ENCODE data around the gene NFIA. TPM values are rescaled to one million over a fixed set of nuclear protein-coding genes. Genes with fewer than 3 reads are reported as not detected.

NFIA gene
- total RNA-seq, 1 donor from 2014 or later = 16.2 TPM

GRCh38 chr1:61263905-61264824 is 181.8 kb downstream of the NFIA start:
- H3K4me1 Mint-ChIP-seq (ENCODE audit: unreplicated experiment) = peaks cover 16% of the 10 kb centered on the region
- H3K9me3 Mint-ChIP-seq (ENCODE audit: unreplicated experiment) = no peaks in the 10 kb centered on the region
- no peak for TF ChIP-seq CTCF (IDR thresholded peaks at IDR 0.05; ENCODE audit: unreplicated experiment)
- H3K27ac Mint-ChIP-seq (ENCODE audit: unreplicated experiment) = no peak overlapping the region
- no peak overlapping the region for H3K4me3 Mint-ChIP-seq (ENCODE audit: unreplicated experiment)
- no peaks in the 10 kb centered on the region for H3K27me3 Mint-ChIP-seq (ENCODE audit: unreplicated experiment)
- no peaks in the 10 kb centered on the region for H3K36me3 Mint-ChIP-seq (ENCODE audit: low read depth, unreplicated experiment)
- DNase-seq (ENCODE audit: low spot score) = no peak

GRCh38 chr1:61264825-61265242 is 182.5 kb downstream of the NFIA start:
- no peak for TF ChIP-seq CTCF (IDR thresholded peaks at IDR 0.05; ENCODE audit: unreplicated experiment)
- Mint-ChIP-seq H3K4me1 (ENCODE audit: unreplicated experiment) (peaks cover 22% of the 10 kb centered on the region), H3K36me3 (ENCODE audit: low read depth, unreplicated experiment) (no peaks in the 10 kb centered on the region), H3K4me3 (ENCODE audit: unreplicated experiment) (no peak overlapping the region), H3K9me3 (ENCODE audit: unreplicated experiment) (no peaks in the 10 kb centered on the region), H3K27me3 (ENCODE audit: unreplicated experiment) (no peaks in the 10 kb centered on the region), H3K27ac (ENCODE audit: unreplicated experiment) (no peak overlapping the region)
- DNase-seq (ENCODE audit: low spot score) = no peak

DNA sequence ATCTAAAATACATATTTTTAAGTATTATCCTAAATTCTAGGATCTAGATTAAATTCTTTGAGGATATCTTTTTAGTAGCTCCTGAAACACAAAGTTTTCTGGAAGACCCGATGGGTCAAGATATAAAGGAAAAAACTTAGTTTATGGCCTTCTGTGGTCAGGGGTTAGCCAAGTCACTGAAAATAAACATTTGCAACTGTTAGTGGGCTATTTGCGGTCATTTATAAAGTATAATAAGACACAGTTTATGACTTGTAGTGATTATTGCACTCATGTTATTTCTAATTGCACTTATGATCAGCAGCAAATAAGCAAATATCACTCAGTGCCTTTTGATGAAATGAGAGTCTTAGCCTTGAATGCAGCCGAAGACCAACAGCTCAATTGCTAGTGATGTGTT is 183.3 kb downstream of the NFIA start:
- Mint-ChIP-seq H3K36me3 (ENCODE audit: low read depth, unreplicated experiment) (no peaks in the 10 kb centered on the region), H3K4me3 (ENCODE audit: unreplicated experiment) (no peak overlapping the region), H3K27ac (ENCODE audit: unreplicated experiment) (no peak overlapping the region), H3K4me1 (ENCODE audit: unreplicated experiment) (peaks cover 29% of the 10 kb centered on the region), H3K9me3 (ENCODE audit: unreplicated experiment) (no peaks in the 10 kb centered on the region), H3K27me3 (ENCODE audit: unreplicated experiment) (peaks cover 1% of the 10 kb centered on the region)
- no peak for TF ChIP-seq CTCF (IDR thresholded peaks at IDR 0.05; ENCODE audit: unreplicated experiment)
- no peak for DNase-seq (ENCODE audit: low spot score)

GRCh38 chr1:61266738-61267137 is 184.4 kb downstream of the NFIA start:
- H3K27me3 Mint-ChIP-seq (ENCODE audit: unreplicated experiment) = peaks cover 1% of the 10 kb centered on the region
- no peak overlapping the region for H3K27ac Mint-ChIP-seq (ENCODE audit: unreplicated experiment)
- TF ChIP-seq CTCF (IDR thresholded peaks at IDR 0.05; ENCODE audit: unreplicated experiment) = no peak
- H3K36me3 Mint-ChIP-seq (ENCODE audit: low read depth, unreplicated experiment) = no peaks in the 10 kb centered on the region
- no peaks in the 10 kb centered on the region for H3K9me3 Mint-ChIP-seq (ENCODE audit: unreplicated experiment)
- H3K4me3 Mint-ChIP-seq (ENCODE audit: unreplicated experiment) = no peak overlapping the region
- DNase-seq (ENCODE audit: low spot score) = no peak
- peaks cover 31% of the 10 kb centered on the region for H3K4me1 Mint-ChIP-seq (ENCODE audit: unreplicated experiment)

- H3K36me3 Mint-ChIP-seq (ENCODE audit: low read depth, unreplicated experiment) = no peaks in the 10 kb centered on the region
- no peak for TF ChIP-seq CTCF (IDR thresholded peaks at IDR 0.05; ENCODE audit: unreplicated experiment)
- H3K9me3 Mint-ChIP-seq (ENCODE audit: unreplicated experiment) = no peaks in the 10 kb centered on the region
- no peak for DNase-seq (ENCODE audit: low spot score)
- H3K4me1 Mint-ChIP-seq (ENCODE audit: unreplicated experiment) = peaks cover 31% of the 10 kb centered on the region
- peak overlapping the region; percentile 81 for H3K27ac Mint-ChIP-seq (ENCODE audit: unreplicated experiment)
- peaks cover 1% of the 10 kb centered on the region for H3K27me3 Mint-ChIP-seq (ENCODE audit: unreplicated experiment)
- H3K4me3 Mint-ChIP-seq (ENCODE audit: unreplicated experiment) = no peak overlapping the region
Measured at GRCh38 chr1:61268546-61269240, 186.3 kb downstream of the NFIA start.

All from endothelial cell (in vitro differentiated cells).